Nephron progenitor cell (in vitro differentiated cells): ENCODE results near the gene NOVA2.

Source experiments
- DNase-seq: peaks from one replicate; pipeline ENCODE4 v3.0.0; 2021
- H3K27ac Mint-ChIP-seq: 2 replicates; pipeline ENCODE4 v1.8.0; 2021; ENCODE audit warnings: mild to moderate bottlenecking, moderate library complexity, mixed read lengths
- H3K27me3 Mint-ChIP-seq: 2 replicates; pipeline ENCODE4 v1.8.0; 2021; ENCODE audit warnings: mild to moderate bottlenecking, low read depth, mixed read lengths; ENCODE audit not compliant: poor library complexity
- H3K36me3 Mint-ChIP-seq: 2 replicates; pipeline ENCODE4 v1.8.0; 2021; ENCODE audit warnings: low read depth, mixed read lengths
- H3K4me1 Mint-ChIP-seq: 2 replicates; pipeline ENCODE4 v1.8.0; 2021; ENCODE audit warnings: mixed read lengths
- H3K4me3 Mint-ChIP-seq: 2 replicates; pipeline ENCODE4 v1.8.0; 2021; ENCODE audit warnings: mild to moderate bottlenecking, moderate library complexity, mixed read lengths
- H3K9me3 Mint-ChIP-seq: 2 replicates; pipeline ENCODE4 v1.8.0; 2021; ENCODE audit warnings: mild to moderate bottlenecking, moderate library complexity, mixed read lengths
- CTCF ChIP-seq: fragments of 200-600 bp; sonication (generic); IDR thresholded peaks from 2 replicates; pipeline ENCODE4 v1.5.0; 2021; ENCODE audit warnings: antibody characterized with exemption

Gene NOVA2

GRCh38 chr19:45947926-45948325 is 25.7 kb downstream of the NOVA2 start:
- Mint-ChIP-seq H3K36me3 (no peaks in the 10 kb centered on the region), H3K27ac (no peak overlapping the region), H3K4me3 (no peak overlapping the region), H3K4me1 (no peaks in the 10 kb centered on the region), H3K27me3 (peaks cover 40% of the 10 kb centered on the region), H3K9me3 (no peaks in the 10 kb centered on the region)
- no peak for DNase-seq
- TF ChIP-seq CTCF = no peak

- no peaks in the 10 kb centered on the region for H3K9me3 Mint-ChIP-seq
- no peak overlapping the region for H3K27ac Mint-ChIP-seq
- H3K4me1 Mint-ChIP-seq = no peaks in the 10 kb centered on the region
- no peak overlapping the region for H3K4me3 Mint-ChIP-seq
- DNase-seq = no peak
- TF ChIP-seq CTCF = no peak
- peaks cover 24% of the 10 kb centered on the region for H3K27me3 Mint-ChIP-seq
- H3K36me3 Mint-ChIP-seq = no peaks in the 10 kb centered on the region
Observed at GRCh38 chr19:45940515-45940805, 33.2 kb downstream of the NOVA2 start.

GRCh38 chr19:45939792-45940514 is 33.7 kb downstream of the NOVA2 start:
- H3K27me3 Mint-ChIP-seq = peaks cover 29% of the 10 kb centered on the region
- H3K4me3 Mint-ChIP-seq = no peak overlapping the region
- no peak for DNase-seq
- H3K27ac Mint-ChIP-seq = no peak overlapping the region
- no peaks in the 10 kb centered on the region for H3K4me1 Mint-ChIP-seq
- no peak for TF ChIP-seq CTCF
- H3K9me3 Mint-ChIP-seq = no peaks in the 10 kb centered on the region
- no peaks in the 10 kb centered on the region for H3K36me3 Mint-ChIP-seq

GRCh38 chr19:45938733-45939319 is 34.8 kb downstream of the NOVA2 start:
- DNase-seq = no peak
- TF ChIP-seq CTCF = no peak
- peaks cover 36% of the 10 kb centered on the region for H3K27me3 Mint-ChIP-seq
- H3K9me3 Mint-ChIP-seq = no peaks in the 10 kb centered on the region
- H3K27ac Mint-ChIP-seq = no peak overlapping the region
- no peak overlapping the region for H3K4me3 Mint-ChIP-seq
- H3K36me3 Mint-ChIP-seq = no peaks in the 10 kb centered on the region
- no peaks in the 10 kb centered on the region for H3K4me1 Mint-ChIP-seq

GRCh38 chr19:45935267-45935666 is 38.4 kb downstream of the NOVA2 start:
- no peak for TF ChIP-seq CTCF
- no peak overlapping the region for H3K4me3 Mint-ChIP-seq
- H3K27ac Mint-ChIP-seq = no peak overlapping the region
- H3K27me3 Mint-ChIP-seq = peaks cover 63% of the 10 kb centered on the region
- no peaks in the 10 kb centered on the region for H3K36me3 Mint-ChIP-seq
- no peak for DNase-seq
- H3K9me3 Mint-ChIP-seq = no peaks in the 10 kb centered on the region
- no peaks in the 10 kb centered on the region for H3K4me1 Mint-ChIP-seq
